Fibroblast of villous mesenchyme (primary cell): ENCODE data around the gene NDUFS1. TPM values are rescaled to one million over a fixed set of nuclear protein-coding genes. Genes with fewer than 3 reads are reported as not detected.
"Not testable (repeated sequence)": the region's sequence is repeated elsewhere in the genome, so short reads cannot be mapped to it uniquely, and the experiment has no call there.

Source experiments
- DNase-seq: peaks from one replicate; pipeline ENCODE4 v3.0.0-alpha.2; 2010; ENCODE audit warnings: low read depth
- H3K4me3 ChIP-seq: 2 replicates; pipeline ENCODE4 v1.5.1; 2011; ENCODE audit warnings: low read depth, mild to moderate bottlenecking, low read length
- CTCF ChIP-seq: IDR thresholded peaks from 2 replicates; pipeline ENCODE4 v1.5.1; 2012; ENCODE audit warnings: low read depth, mild to moderate bottlenecking, low read length; ENCODE audit not compliant: insufficient read depth
- total RNA-seq: library from RNA; depleted of rRNA; stranded (reverse); fragments of >200 nt; gene quantifications from 2 replicates; pipeline ENCODE4 v1.2.3, GENCODE V29; 2012

Gene NDUFS1
- total RNA-seq, 1 donor, result 125 TPM

- no peak for DNase-seq
- no peak for TF ChIP-seq CTCF
- H3K4me3 ChIP-seq, result no peak overlapping the region
Measured at GRCh38 chr2:206149330-206149729, 9.9 kb downstream of the NDUFS1 start.

- no peak overlapping the region for H3K4me3 ChIP-seq
- DNase-seq, result no peak
- no peak for TF ChIP-seq CTCF
Measured at GRCh38 chr2:206145665-206146064, 13.6 kb downstream of the NDUFS1 start.

- DNase-seq, result no peak
- no peak overlapping the region for H3K4me3 ChIP-seq
- no peak for TF ChIP-seq CTCF
Measured at GRCh38 chr2:206144383-206144782, 14.9 kb downstream of the NDUFS1 start.

GRCh38 chr2:206143451-206143850 is 15.8 kb downstream of the NDUFS1 start:
- H3K4me3 ChIP-seq, result no peak overlapping the region
- no peak for TF ChIP-seq CTCF
- DNase-seq, result no peak

- TF ChIP-seq CTCF, result no peak
- DNase-seq, result no peak
- no peak overlapping the region for H3K4me3 ChIP-seq
Measured at GRCh38 chr2:206127656-206128055, 31.6 kb downstream of the NDUFS1 start.

GRCh38 chr2:206125901-206126300 is 33.3 kb downstream of the NDUFS1 start:
- peak; percentile 21 for DNase-seq
- TF ChIP-seq CTCF, result no peak
- no peak overlapping the region for H3K4me3 ChIP-seq

GRCh38 chr2:206122569-206122968 is 36.7 kb downstream of the NDUFS1 start:
- not testable (repeated sequence) for DNase-seq, H3K4me3 ChIP-seq
